DOHH2 (cell line): Measurements from ENCODE around the gene TYR.

Source experiments
- H3F3A ChIP-seq: fragments of 200-600 bp; sonication (generic), shearing (Covaris generic); 2 replicates; pipeline ENCODE4 v1.6.0; 2016; ENCODE audit warnings: antibody characterized with exemption, mild to moderate bottlenecking; ENCODE audit not compliant: control insufficient read depth, insufficient read depth
- H3K27ac ChIP-seq: fragments of 200-600 bp; sonication (generic); 2 replicates; pipeline ENCODE4 v1.5.1; 2014; ENCODE audit warnings: low read depth, mild to moderate bottlenecking, low read length, moderate library complexity
- H3K27me3 ChIP-seq: fragments of 200-600 bp; sonication (generic); 2 replicates; pipeline ENCODE4 v1.6.1; 2014; ENCODE audit warnings: mild to moderate bottlenecking, low read length, mixed read lengths; ENCODE audit not compliant: control insufficient read depth
- H3K36me3 ChIP-seq: fragments of 200-600 bp; sonication (generic); 2 replicates; pipeline ENCODE4 v1.6.1; 2014; ENCODE audit warnings: mild to moderate bottlenecking, low read length, moderate library complexity, mixed read lengths; ENCODE audit not compliant: control insufficient read depth
- H3K4me1 ChIP-seq: fragments of 200-600 bp; sonication (generic); 2 replicates; pipeline ENCODE4 v1.6.1; 2014; ENCODE audit warnings: mild to moderate bottlenecking, low read length, mixed read lengths; ENCODE audit not compliant: control insufficient read depth
- H3K4me2 ChIP-seq: fragments of 200-600 bp; sonication (generic); 2 replicates; pipeline ENCODE4 v1.6.0; 2014; ENCODE audit warnings: mild to moderate bottlenecking, low read length, moderate library complexity
- H3K4me3 ChIP-seq: fragments of 200-600 bp; sonication (generic); 2 replicates; pipeline ENCODE4 v1.5.1; 2014; ENCODE audit warnings: mild to moderate bottlenecking, low read length, mixed read lengths
- H3K79me2 ChIP-seq: fragments of 200-600 bp; sonication (generic); 2 replicates; pipeline ENCODE4 v1.6.1; 2014; ENCODE audit warnings: mild to moderate bottlenecking, low read length, mixed read lengths; ENCODE audit not compliant: control insufficient read depth
- H3K9me2 ChIP-seq: fragments of 200-600 bp; sonication (generic); replicated peaks from 2 replicates; pipeline ENCODE4 v1.6.1; 2014; ENCODE audit warnings: mild to moderate bottlenecking, low read length, mixed read lengths; ENCODE audit not compliant: control insufficient read depth
- H3K9me3 ChIP-seq: fragments of 200-600 bp; sonication (generic); 2 replicates; pipeline ENCODE4 v1.6.1; 2014; ENCODE audit warnings: antibody characterized with exemption, low read length, mixed read lengths; ENCODE audit not compliant: control insufficient read depth, insufficient read depth
- H4K20me1 ChIP-seq: fragments of 200-600 bp; sonication (generic); 2 replicates; pipeline ENCODE4 v1.6.0; 2014; ENCODE audit warnings: low read depth, mild to moderate bottlenecking, antibody characterized with exemption, low read length, moderate library complexity; ENCODE audit not compliant: control insufficient read depth, insufficient read depth
- EZH2phosphoT487 ChIP-seq: fragments of 200-600 bp; sonication (generic); IDR thresholded peaks from 2 replicates; pipeline ENCODE4 v1.6.1; 2017; ENCODE audit warnings: borderline replicate concordance, mild to moderate bottlenecking, antibody characterized with exemption, low read length, moderate library complexity, mixed read lengths
- TF ChIP-seq, protein P1 (sequence below): fragments of 200-600 bp; sonication (generic); IDR thresholded peaks from one replicate; pipeline ENCODE4 v1.5.1; 2014; ENCODE audit warnings: antibody characterized with exemption, mild to moderate bottlenecking, low read depth, low read length; ENCODE audit not compliant: poor library complexity, severe bottlenecking

The TYR gene

DNA sequence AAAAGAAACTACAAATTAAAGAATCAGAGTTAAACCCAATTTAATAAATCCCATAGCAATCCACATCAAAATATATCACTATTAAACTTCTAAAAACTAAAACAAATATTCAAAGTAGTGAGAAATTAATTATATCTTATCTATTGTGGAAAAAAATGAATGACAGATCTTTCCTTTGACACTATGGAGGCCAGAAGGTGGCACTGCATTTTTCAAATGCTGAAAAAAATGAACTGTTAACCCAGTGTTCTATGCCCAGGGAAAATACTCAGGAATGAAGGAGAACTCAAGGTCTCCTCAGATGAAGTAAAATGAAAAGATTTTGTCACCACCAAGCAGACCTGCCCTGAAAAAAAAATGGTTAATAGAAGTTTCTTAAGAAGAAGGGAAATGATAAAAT, 27.7 kb downstream of the TYR start:
- no peak for TF ChIP-seq EZH2phosphoT487
- TF ChIP-seq, protein P1, sequence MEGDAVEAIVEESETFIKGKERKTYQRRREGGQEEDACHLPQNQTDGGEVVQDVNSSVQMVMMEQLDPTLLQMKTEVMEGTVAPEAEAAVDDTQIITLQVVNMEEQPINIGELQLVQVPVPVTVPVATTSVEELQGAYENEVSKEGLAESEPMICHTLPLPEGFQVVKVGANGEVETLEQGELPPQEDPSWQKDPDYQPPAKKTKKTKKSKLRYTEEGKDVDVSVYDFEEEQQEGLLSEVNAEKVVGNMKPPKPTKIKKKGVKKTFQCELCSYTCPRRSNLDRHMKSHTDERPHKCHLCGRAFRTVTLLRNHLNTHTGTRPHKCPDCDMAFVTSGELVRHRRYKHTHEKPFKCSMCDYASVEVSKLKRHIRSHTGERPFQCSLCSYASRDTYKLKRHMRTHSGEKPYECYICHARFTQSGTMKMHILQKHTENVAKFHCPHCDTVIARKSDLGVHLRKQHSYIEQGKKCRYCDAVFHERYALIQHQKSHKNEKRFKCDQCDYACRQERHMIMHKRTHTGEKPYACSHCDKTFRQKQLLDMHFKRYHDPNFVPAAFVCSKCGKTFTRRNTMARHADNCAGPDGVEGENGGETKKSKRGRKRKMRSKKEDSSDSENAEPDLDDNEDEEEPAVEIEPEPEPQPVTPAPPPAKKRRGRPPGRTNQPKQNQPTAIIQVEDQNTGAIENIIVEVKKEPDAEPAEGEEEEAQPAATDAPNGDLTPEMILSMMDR = no peak
- no peaks in the 10 kb centered on the region for H3K36me3 ChIP-seq
- no peaks in the 10 kb centered on the region for H3K4me1 ChIP-seq
- H3K4me2 ChIP-seq = no peak overlapping the region
- no peaks in the 10 kb centered on the region for H3K9me2 ChIP-seq
- no peak overlapping the region for H3K4me3 ChIP-seq
- H3K27ac ChIP-seq = no peak overlapping the region
- no peaks in the 10 kb centered on the region for H4K20me1 ChIP-seq
- no peaks in the 10 kb centered on the region for H3F3A ChIP-seq
- H3K9me3 ChIP-seq = no peaks in the 10 kb centered on the region
- H3K27me3 ChIP-seq = no peaks in the 10 kb centered on the region
- no peaks in the 10 kb centered on the region for H3K79me2 ChIP-seq

DNA sequence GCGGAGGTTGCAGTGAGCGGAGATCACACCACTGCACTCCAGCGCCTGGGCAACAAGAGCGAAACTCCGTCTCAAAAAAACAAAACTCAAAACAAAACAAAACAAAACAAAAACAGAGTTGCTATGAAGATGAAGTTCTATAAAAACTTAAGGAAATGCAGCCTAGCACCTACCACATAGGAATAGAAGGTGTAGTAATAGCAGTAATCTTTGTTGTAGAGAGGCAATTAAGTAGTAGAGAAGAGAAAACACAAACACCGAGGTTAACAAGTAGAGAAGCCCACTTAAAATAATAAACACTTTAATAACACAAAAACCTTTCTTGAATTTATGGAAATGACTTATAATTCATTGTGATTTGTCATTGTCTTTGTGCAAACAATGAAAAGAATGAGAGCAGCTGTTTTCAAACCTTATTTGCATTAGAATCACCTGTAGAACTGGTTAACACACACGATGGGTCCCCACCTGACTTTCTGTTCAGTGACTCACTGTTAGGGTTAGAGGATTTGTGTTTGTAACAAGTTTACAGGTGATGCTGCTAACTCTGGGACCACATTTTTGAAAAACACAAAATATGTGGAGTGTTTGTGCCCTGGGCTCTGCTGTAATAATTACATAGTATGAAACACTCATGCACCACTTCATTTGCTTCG, 43.1 kb downstream of the TYR start:
- Histone ChIP-seq H3K9me3 (no peaks in the 10 kb centered on the region), H3K4me1 (no peaks in the 10 kb centered on the region), H3K27me3 (no peaks in the 10 kb centered on the region), H3K79me2 (no peaks in the 10 kb centered on the region), H3K9me2 (no peaks in the 10 kb centered on the region), H3F3A (no peaks in the 10 kb centered on the region), H3K4me2 (no peak overlapping the region), H3K36me3 (no peaks in the 10 kb centered on the region), H3K4me3 (no peak overlapping the region), H3K27ac (no peak overlapping the region), H4K20me1 (no peaks in the 10 kb centered on the region)
- TF ChIP-seq, protein P1 = no peak
- no peak for TF ChIP-seq EZH2phosphoT487

DNA sequence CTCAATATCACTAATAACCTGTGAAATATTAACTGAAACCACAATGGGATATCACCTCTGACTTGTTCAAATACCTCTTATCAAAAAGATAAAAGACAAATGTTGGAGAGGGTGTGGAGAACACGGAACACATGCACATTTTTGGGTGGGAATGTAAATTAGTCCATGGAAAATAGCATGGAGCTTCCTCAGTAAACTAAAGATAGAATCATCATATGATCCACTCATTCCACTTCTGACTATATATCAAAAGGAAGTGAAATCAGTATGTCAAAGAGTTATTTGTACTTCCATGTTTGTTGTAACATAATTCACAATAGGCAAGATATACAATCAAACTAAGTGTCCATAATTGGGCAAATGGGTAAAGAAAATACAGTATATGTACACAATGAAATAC, 57.4 kb downstream of the TYR start:
- no peaks in the 10 kb centered on the region for H4K20me1 ChIP-seq
- TF ChIP-seq, protein P1 = no peak
- TF ChIP-seq EZH2phosphoT487 = no peak

More for the DNA sequence above, 57.4 kb downstream of the TYR start:
- H3K36me3 ChIP-seq = no peaks in the 10 kb centered on the region
- no peaks in the 10 kb centered on the region for H3K27me3 ChIP-seq
- H3K79me2 ChIP-seq = no peaks in the 10 kb centered on the region
- H3K9me2 ChIP-seq = no peaks in the 10 kb centered on the region
- H3F3A ChIP-seq = no peaks in the 10 kb centered on the region
- H3K9me3 ChIP-seq = no peaks in the 10 kb centered on the region
- no peaks in the 10 kb centered on the region for H3K4me1 ChIP-seq
- H3K27ac ChIP-seq = no peak overlapping the region
- no peak overlapping the region for H3K4me2 ChIP-seq
- no peak overlapping the region for H3K4me3 ChIP-seq
